Measurements from ENCODE around the gene ASTN2.

DNA sequence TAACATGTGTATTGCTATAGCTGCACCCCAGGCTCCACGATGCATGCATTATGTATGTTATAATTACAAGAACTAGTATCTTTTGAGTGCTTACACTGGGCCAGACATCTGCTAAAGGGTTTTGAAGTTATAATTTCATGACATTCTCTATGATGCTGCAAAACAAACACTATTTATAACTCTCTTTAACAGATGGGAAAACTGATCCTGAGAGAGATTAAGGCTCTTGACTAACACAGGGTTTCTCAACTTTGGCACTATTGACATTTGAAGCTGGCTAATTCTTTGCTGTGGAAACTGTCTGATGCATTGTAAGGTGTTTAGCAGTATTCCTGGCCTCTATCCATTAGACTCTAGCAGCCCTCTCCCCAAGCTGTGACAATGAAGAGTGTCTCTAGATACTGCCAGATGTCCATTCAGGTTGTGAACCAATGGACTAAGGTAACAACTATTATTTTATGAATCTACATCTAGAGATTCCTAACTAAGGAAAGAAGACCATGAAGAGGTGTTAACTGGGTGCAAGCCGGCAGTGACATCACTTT lies 258.6 kb downstream of the ASTN2 start:
- TF ChIP-seq, protein P1, sequence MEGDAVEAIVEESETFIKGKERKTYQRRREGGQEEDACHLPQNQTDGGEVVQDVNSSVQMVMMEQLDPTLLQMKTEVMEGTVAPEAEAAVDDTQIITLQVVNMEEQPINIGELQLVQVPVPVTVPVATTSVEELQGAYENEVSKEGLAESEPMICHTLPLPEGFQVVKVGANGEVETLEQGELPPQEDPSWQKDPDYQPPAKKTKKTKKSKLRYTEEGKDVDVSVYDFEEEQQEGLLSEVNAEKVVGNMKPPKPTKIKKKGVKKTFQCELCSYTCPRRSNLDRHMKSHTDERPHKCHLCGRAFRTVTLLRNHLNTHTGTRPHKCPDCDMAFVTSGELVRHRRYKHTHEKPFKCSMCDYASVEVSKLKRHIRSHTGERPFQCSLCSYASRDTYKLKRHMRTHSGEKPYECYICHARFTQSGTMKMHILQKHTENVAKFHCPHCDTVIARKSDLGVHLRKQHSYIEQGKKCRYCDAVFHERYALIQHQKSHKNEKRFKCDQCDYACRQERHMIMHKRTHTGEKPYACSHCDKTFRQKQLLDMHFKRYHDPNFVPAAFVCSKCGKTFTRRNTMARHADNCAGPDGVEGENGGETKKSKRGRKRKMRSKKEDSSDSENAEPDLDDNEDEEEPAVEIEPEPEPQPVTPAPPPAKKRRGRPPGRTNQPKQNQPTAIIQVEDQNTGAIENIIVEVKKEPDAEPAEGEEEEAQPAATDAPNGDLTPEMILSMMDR (IDR thresholded peaks at IDR 0.05; ENCODE audit: low read depth, low read length, poor library complexity, severe bottlenecking), result no peak
- TF ChIP-seq EZH2phosphoT487 (IDR thresholded peaks at IDR 0.05; ENCODE audit: borderline replicate concordance, low read length), result no peak

All from DOHH2 (cell line).